Ishikawa (cell line): ENCODE results near the gene PHF2.

Source experiments
- CEBPB ChIP-seq: IDR thresholded peaks from 2 replicates; pipeline ENCODE4 v1.6.1; 2012
- CREB1 ChIP-seq: IDR thresholded peaks from 2 replicates; pipeline ENCODE4 v1.6.1; 2012; ENCODE audit warnings: low read depth
- EGR1 ChIP-seq: IDR thresholded peaks from 2 replicates; pipeline ENCODE4 v1.6.1; 2012
- EP300 ChIP-seq: IDR thresholded peaks from 2 replicates; pipeline ENCODE4 v1.6.1; 2012; ENCODE audit warnings: borderline replicate concordance
- FOXM1 ChIP-seq: IDR thresholded peaks from 2 replicates; pipeline ENCODE4 v1.6.1; 2012; ENCODE audit warnings: low read depth, borderline replicate concordance
- MAX ChIP-seq: IDR thresholded peaks from 2 replicates; pipeline ENCODE4 v1.6.1; 2012
- NFIC ChIP-seq: IDR thresholded peaks from 2 replicates; pipeline ENCODE4 v1.6.1; 2012
- RAD21 ChIP-seq: IDR thresholded peaks from 2 replicates; pipeline ENCODE4 v1.6.1; 2012; ENCODE audit warnings: low read depth
- REST ChIP-seq: IDR thresholded peaks from 2 replicates; pipeline ENCODE4 v1.6.1; 2012; ENCODE audit warnings: low read depth, mild to moderate bottlenecking
- TAF1 ChIP-seq: IDR thresholded peaks from 2 replicates; pipeline ENCODE4 v1.6.1; 2012; ENCODE audit warnings: low read depth, mild to moderate bottlenecking
- TCF12 ChIP-seq: IDR thresholded peaks from 2 replicates; pipeline ENCODE4 v1.6.1; 2012; ENCODE audit warnings: low read depth
- TEAD4 ChIP-seq: IDR thresholded peaks from 2 replicates; pipeline ENCODE4 v1.6.1; 2012
- USF1 ChIP-seq: IDR thresholded peaks from 2 replicates; pipeline ENCODE4 v1.6.1; 2012
- YY1 ChIP-seq: IDR thresholded peaks from 2 replicates; pipeline ENCODE4 v1.6.1; 2012; ENCODE audit warnings: low read depth
- ZBTB7A ChIP-seq: IDR thresholded peaks from 2 replicates; pipeline ENCODE4 v1.6.1; 2012; ENCODE audit warnings: low read depth

The PHF2 gene

GRCh38 chr9:93619272-93619775 lies 42.9 kb downstream of the PHF2 start:
- TF ChIP-seq EP300, result no peak
- TF ChIP-seq YY1, result no peak
- no peak for TF ChIP-seq ZBTB7A
- TF ChIP-seq RAD21, result no peak
- TF ChIP-seq CEBPB, result no peak
- TF ChIP-seq REST, result no peak
- TF ChIP-seq NFIC, result no peak
- no peak for TF ChIP-seq EGR1
- TF ChIP-seq CREB1, result no peak
- no peak for TF ChIP-seq TEAD4
- no peak for TF ChIP-seq FOXM1
- no peak for TF ChIP-seq TCF12
- TF ChIP-seq MAX, result no peak
- TF ChIP-seq TAF1, result no peak
- no peak for TF ChIP-seq USF1

GRCh38 chr9:93620041-93620506 lies 43.7 kb downstream of the PHF2 start:
- no peak for TF ChIP-seq NFIC
- no peak for TF ChIP-seq CEBPB
- TF ChIP-seq TAF1, result no peak
- TF ChIP-seq EGR1, result no peak
- TF ChIP-seq ZBTB7A, result no peak
- no peak for TF ChIP-seq YY1
- TF ChIP-seq MAX, result no peak
- TF ChIP-seq FOXM1, result no peak
- no peak for TF ChIP-seq EP300
- no peak for TF ChIP-seq USF1
- no peak for TF ChIP-seq CREB1
- TF ChIP-seq TCF12, result no peak
- no peak for TF ChIP-seq RAD21
- TF ChIP-seq REST, result no peak
- no peak for TF ChIP-seq TEAD4

GRCh38 chr9:93620881-93621820 lies 44.8 kb downstream of the PHF2 start:
- TF ChIP-seq RAD21, result no peak
- no peak for TF ChIP-seq ZBTB7A
- TF ChIP-seq NFIC, result no peak
- TF ChIP-seq EP300, result no peak
- TF ChIP-seq REST, result no peak
- TF ChIP-seq YY1, result no peak
- TF ChIP-seq TEAD4, result no peak
- TF ChIP-seq MAX, result no peak
- TF ChIP-seq FOXM1, result no peak
- TF ChIP-seq TAF1, result no peak
- no peak for TF ChIP-seq TCF12
- TF ChIP-seq USF1, result no peak
- TF ChIP-seq CEBPB, result no peak
- TF ChIP-seq CREB1, result no peak
- TF ChIP-seq EGR1, result no peak
